Ecto neural progenitor cell (in vitro differentiated cells): ENCODE measurements around the gene MTA2.

Experiments used
- DNase-seq: peaks from one replicate; pipeline ENCODE4 v3.0.0-alpha.2; 2018; ENCODE audit warnings: low spot score

Gene MTA2

GRCh38 chr11:62546929-62547625 is 54.6 kb downstream of the MTA2 start:
- DNase-seq, result no peak

DNA sequence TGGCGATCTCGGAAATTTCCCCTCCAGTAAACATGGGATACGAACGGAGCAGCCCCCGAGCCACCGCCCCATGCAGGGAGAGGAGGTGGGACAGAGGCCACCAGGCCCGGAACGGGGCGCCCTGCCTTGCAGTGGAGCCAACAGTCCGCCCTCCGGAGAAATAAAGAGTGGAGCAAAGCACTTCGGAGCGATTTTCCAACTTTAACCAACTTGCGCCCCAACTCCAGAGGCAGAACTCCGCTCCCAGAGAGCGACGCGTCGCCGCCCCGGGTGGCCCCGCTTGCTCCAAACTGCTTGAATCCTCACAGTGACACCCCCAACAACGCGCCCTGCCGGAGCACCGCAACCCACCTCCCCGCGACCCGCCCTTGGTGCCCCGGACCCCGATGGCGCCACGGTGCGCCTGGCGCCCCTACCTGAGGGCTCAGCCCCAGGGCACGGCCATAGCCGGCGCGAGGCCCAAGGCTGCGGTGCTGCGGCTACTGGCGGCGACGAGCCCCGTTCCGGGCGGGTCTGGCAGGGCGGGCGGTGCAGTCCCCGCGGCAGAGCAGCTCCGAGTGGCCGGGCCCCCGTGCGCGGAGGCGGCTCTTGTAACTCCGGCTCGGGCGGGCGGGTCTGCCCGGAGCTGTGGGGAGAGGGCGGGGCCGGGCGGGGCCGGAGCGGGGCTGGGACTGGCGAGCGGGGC is 55.3 kb downstream of the MTA2 start, which contains the start of gene AHNAK:
Gene AHNAK (minus strand): TSS at position 563 of the 685 bp plus-strand sequence. CDS start 10,708 bp downstream, outside the sequence.
- DNase-seq, result peak; percentile 85

DNA sequence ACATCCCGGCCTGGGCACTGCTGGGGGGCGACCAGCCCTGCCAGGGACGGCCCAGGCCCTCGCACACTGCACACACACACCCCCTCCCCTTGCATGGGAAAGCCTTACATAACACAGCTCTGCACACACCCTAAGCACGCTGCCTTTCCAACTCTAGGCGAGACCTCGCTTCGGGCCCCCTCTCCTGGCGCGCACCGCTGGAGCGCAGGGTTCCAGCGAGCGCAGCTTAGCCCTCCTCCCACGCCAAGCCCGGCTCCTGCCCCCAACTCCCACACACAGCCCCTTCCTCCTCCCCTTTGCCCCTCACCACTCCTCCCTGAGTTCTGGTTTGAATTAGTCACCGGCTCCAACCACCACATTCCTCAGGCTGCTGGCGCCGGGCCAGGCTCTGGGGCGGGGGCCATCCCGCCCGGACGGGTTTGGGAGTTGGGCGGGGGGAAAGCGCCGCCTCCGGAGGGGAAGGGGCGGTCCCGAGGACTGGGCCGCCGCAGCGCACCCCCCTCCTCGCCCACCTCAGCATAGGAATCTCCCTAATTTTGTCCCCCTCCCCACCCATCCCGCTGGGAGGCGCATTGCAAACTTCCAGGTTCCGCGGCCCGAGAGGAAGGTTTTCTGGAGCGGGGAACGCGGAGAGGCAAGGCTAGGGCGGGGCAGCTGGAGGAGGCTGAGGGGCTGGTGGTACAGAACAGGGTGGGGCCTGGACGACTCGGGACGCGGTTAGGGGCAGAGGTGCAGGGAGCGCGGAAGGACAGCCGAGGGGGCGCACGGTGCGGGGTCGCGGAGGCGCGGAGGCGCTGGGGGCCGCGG is 56.0 kb downstream of the MTA2 start:
- peak; percentile 85 for DNase-seq

DNA sequence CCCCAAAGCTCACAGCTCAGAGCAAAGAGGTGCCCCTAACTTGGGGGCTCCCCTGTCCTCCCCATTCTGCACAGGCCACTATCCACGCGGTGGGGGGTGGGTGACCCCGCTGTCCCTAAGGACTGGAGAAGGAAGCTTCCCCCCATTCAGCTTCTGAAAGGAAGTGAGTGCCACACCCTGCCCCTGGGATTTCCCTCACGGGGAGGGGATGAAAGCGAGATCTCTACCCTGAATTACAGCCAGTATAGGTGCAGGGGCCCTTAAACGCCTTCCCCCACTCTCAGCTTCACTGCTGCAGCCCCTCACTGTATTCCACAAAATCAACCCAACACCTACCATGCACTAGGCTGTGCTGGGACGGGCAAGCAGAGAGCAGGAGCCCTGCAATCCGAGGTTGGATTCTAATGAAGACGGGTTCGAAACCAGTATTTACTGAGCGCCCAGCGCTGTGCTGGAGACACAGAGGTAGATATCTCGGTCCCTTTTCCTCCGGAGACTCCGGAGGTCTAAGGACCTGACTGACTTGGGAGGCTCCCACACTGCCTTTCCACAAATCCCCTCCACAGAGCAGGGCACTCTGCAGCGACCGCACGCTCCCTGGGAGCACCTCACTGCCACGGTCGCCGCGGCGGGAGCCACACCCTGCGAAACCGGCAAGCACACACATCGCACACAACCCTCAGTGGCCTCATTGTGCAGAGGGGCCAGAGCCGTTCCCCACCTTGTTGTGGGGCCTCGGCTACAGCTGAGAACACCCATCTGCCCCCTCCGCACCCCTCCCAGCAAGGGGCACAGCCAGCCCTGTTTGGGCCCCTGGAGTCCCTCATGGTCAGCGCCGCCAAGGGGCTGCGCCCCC is 56.9 kb downstream of the MTA2 start:
- peak; percentile 55 for DNase-seq

DNA sequence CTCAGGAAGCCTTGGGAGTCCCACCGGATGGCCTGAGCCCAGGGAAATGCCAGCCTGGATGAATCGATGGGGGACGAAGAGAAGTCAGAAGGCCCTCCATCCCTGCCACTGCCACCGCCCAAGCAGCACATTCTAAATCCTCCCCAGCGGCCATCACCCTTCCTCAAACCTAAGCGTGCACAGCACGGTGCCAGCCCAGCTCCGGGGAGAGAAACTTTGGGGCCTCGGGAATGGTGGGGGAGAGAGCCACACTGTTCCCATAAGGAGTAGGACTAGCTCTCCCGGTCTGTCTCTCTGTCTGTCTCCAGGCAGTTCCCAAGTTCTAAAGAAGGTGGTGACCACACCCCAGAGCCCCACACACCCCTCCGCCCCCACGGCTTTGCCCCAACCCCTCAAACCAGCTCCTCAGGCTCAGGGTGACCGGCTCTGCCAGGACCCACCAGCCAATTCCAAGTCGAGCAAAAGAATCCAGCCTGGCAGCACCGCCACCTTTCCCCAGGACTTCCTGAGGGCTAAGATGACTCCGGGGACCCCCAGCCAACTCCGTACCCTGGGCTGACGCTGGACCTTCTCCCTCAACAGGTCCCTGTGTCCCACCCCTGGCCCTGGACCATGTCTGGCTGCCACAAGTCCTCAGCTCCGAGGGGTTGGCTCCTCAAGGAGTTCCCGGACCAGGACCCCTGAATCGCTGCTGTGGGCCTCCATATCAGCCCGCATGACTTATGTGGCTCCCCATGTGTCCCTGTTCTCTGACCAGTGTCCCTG is 57.8 kb downstream of the MTA2 start:
- peak; percentile 50 for DNase-seq
